GM21825 (cell line): ENCODE results near the gene HPGDS.
"Not testable (repeated sequence)": the region's sequence is repeated elsewhere in the genome, so short reads cannot be mapped to it uniquely, and the experiment has no call there.

Experiments
- ATAC-seq: cut with Tn5 transposase; IDR thresholded peaks from one replicate; pipeline ENCODE4 v1.9.1; 2021; ENCODE audit warnings: mild to moderate bottlenecking, moderate library complexity; ENCODE audit not compliant: unreplicated experiment

The HPGDS gene

GRCh38 chr4:94358101-94358500, 15.5 kb upstream of the HPGDS start:
- ATAC-seq, result no peak

- ATAC-seq, result no peak
Observed at GRCh38 chr4:94357624-94358023, 15.0 kb upstream of the HPGDS start.

- ATAC-seq, result no peak
Observed at GRCh38 chr4:94356444-94356843, 13.8 kb upstream of the HPGDS start.

- no peak for ATAC-seq
Observed at GRCh38 chr4:94354474-94354896, 11.8 kb upstream of the HPGDS start.

GRCh38 chr4:94352996-94353395, 10.4 kb upstream of the HPGDS start:
- ATAC-seq, result no peak

- ATAC-seq, result no peak
Observed at GRCh38 chr4:94352163-94352562, 9.5 kb upstream of the HPGDS start.

GRCh38 chr4:94351319-94351718, 8.7 kb upstream of the HPGDS start:
- ATAC-seq, result no peak

GRCh38 chr4:94350095-94350494, 7.5 kb upstream of the HPGDS start:
- no peak for ATAC-seq

- no peak for ATAC-seq
Observed at GRCh38 chr4:94349193-94349592, 6.6 kb upstream of the HPGDS start.

- ATAC-seq, result no peak
Observed at GRCh38 chr4:94348666-94349065, 6.0 kb upstream of the HPGDS start.

- ATAC-seq, result no peak
Observed at GRCh38 chr4:94346541-94346940, 3.9 kb upstream of the HPGDS start.

GRCh38 chr4:94345969-94346368, 3.3 kb upstream of the HPGDS start:
- no peak for ATAC-seq

GRCh38 chr4:94345266-94345665, 2.6 kb upstream of the HPGDS start:
- ATAC-seq, result no peak

GRCh38 chr4:94344457-94344856, 1.8 kb upstream of the HPGDS start:
- ATAC-seq, result no peak

GRCh38 chr4:94341481-94342370, 910 bp downstream of the HPGDS start:
- ATAC-seq, result no peak

GRCh38 chr4:94339779-94340178, 2.9 kb downstream of the HPGDS start:
- no peak for ATAC-seq

GRCh38 chr4:94338681-94339351, 3.8 kb downstream of the HPGDS start:
- ATAC-seq, result peak; percentile 68

GRCh38 chr4:94336791-94337190, 5.8 kb downstream of the HPGDS start:
- ATAC-seq, result not testable (repeated sequence)

GRCh38 chr4:94336303-94336702, 6.3 kb downstream of the HPGDS start:
- ATAC-seq, result no peak

GRCh38 chr4:94334962-94335361, 7.7 kb downstream of the HPGDS start:
- ATAC-seq, result no peak

GRCh38 chr4:94334476-94334875, 8.2 kb downstream of the HPGDS start:
- no peak for ATAC-seq

GRCh38 chr4:94333866-94334265, 8.8 kb downstream of the HPGDS start:
- ATAC-seq, result no peak
